GM19240 (cell line): ENCODE measurements around the gene PZP.
"Not testable (repeated sequence)": the region's sequence is repeated elsewhere in the genome, so short reads cannot be mapped to it uniquely, and the experiment has no call there.

Experiments
- DNase-seq: peaks from one replicate; pipeline ENCODE4 v3.0.0; 2011; ENCODE audit warnings: low spot score; ENCODE audit not compliant: insufficient read length

Gene PZP

GRCh38 chr12:9208229-9208628 lies at the start of gene PZP:
TSS of gene PZP (minus strand) at chr12:9208395. CDS start at chr12:9208341, 54 bp downstream.
- no peak for DNase-seq

DNA sequence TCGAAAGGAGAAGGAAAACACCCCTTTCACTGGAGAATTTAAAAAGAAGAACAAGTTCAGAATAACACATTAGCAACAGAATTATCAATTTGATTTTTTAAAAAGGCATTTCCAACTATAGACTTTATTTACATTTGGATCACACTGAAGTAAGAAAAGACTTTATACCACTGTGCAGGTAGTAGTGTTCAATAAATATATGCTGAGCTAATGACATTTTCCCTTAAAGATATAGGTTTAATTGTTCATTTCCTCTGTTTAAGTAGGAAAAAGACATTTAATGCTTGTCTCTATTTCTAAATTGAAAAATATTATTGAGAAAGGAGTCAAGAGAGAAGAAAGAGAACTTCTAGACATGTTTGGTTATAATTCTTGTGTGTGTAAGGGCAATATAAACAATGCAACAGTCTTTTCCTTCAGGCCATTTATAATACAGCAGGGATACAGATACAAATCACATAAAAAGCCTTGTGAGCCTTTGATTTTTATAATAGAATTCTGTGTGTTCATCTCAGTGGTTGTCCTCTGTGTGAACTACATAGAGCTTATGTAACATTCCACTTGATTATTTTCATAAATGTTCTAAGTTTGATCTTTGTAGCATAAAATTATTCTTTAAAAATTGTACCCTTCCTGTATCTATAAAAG lies 48.7 kb upstream of the PZP start:
- DNase-seq = no peak

- no peak for DNase-seq
Measured at GRCh38 chr12:9256341-9256740, 48.1 kb upstream of the PZP start.

GRCh38 chr12:9255837-9256236 lies 47.6 kb upstream of the PZP start:
- DNase-seq = no peak

GRCh38 chr12:9253464-9253863 lies 45.3 kb upstream of the PZP start:
- no peak for DNase-seq

DNA sequence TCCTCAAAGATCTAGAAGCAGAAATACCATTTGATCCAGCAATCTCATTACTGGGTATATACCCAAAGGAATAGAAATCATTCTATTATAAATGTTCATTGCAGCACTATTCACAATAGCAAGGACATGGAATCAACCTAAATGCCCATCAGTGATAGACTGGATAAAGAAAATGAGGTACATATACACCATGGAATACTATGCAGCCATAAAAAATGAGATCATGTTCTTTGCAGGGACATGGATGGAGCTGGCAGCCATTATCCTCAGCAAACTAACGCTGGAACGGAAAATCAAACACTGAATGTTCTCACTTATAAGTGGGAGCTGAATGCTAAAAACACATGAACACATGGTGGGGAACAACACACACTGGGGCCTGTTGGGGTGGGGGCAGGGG lies 44.6 kb upstream of the PZP start:
- not testable (repeated sequence) for DNase-seq

- no peak for DNase-seq
Measured at GRCh38 chr12:9252256-9252655, 44.1 kb upstream of the PZP start.

- no peak for DNase-seq
Measured at GRCh38 chr12:9248435-9248834, 40.2 kb upstream of the PZP start.

DNA sequence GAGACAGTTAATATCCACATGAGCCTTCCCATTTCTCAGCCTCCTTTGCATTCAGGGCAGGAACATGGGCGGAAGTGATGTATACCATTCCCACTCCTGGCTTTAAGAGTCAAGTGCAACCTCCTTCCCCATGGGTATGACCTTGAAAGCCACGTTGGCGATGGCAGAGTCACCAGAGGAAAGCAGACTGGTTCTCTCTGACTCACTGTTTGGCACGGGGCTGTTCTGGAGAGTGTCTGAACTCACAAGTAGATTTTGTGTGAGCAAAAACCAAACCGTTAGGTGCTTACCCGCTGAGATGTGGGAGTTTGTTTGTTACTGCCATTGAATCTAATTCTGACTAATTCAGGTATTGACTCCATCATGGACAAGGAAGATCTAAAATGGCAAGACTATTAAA lies 36.7 kb upstream of the PZP start:
- peak; percentile 11 for DNase-seq

DNA sequence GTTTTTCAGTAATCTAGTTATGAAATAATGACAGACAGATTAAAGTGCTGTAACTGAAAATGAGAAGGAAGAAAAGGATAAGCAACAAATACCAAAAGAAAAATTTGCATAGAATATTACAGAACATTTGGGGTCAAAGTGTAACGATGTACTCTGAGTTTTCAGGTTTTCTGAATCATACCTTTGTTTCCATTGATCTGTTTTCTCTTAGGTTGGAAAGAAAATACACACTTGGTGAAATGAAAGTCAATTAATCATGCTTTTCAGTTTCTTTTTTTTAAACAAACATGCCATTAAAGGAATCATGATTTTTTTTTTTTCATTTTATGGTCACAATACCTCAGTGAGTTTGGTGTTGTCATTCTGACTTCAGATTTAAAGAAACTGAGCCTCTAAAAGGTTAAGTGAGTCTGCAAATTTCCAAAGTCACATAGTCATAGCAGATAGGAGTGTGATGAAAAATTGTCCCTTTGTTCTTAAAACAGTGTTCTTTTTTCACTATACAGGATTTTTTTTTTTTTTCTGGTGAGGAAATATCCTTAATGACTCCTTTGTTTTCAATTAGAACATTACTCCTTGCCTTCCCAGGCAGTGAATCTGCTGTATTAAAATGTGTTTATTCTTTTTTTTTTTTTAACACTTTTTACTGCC lies 35.9 kb upstream of the PZP start:
- DNase-seq = no peak

DNA sequence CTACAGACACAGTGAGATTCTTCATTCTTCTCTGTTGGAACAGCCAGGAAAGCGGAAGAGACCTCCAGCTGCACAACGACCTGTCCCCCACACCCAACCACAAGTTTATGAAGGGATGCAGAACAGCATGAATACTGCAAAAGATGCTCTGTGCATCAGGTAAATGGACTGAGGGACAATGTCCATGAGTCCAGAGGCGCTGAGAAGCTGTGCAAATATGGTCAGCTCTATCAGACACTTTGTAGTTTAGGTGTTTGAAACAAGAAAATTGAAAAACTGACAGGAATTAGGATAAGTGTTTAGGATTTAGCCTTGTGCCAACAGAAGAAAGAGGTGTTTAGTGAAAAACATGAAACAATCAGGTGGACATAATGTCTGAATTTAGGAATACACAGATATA lies 33.1 kb upstream of the PZP start:
- no peak for DNase-seq

GRCh38 chr12:9240776-9241175 lies 32.6 kb upstream of the PZP start:
- DNase-seq = no peak

GRCh38 chr12:9240004-9240635 lies 31.9 kb upstream of the PZP start:
- not testable (repeated sequence) for DNase-seq

DNA sequence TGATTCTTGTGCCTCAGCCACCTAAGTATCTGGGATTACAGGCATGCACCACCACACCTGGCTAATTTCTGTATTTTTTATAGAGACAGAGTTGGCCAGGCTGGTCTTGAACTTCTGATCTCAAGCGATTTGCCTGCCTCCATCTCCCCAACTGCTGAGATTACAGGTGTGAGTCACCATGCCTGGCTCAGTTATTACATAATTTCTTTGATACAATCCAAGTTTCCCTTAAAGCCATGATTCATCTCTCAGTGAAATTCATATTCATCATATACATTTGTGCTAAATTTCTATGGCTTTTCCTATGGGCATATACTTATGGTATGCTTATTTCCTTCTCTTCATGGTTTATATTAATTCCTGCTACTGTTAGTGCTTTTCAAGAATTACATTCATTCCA lies 29.1 kb upstream of the PZP start:
- DNase-seq = no peak

GRCh38 chr12:9235519-9235918 lies 27.3 kb upstream of the PZP start:
- no peak for DNase-seq

- no peak for DNase-seq
Measured at GRCh38 chr12:9227950-9228349, 19.8 kb upstream of the PZP start.

GRCh38 chr12:9223830-9224229 lies 15.6 kb upstream of the PZP start:
- no peak for DNase-seq

DNA sequence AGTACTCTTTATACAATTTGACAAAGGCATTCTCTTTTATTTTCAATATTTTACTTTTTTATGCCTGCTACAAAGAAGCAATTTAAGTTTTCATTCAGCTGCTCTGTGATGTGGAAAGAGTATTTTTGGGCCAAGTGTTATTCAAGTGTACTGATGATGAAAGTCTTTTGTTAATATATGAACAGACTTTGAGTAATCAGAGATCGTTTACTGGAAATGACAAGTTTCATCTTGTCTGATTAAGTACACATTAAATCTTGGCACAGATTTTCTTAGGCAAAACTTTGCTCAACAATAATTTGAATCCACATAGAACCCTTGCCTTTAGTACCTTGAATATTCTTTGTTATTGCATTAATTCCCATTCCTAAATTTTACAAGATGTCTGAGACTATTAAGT lies 13.3 kb upstream of the PZP start:
- no peak for DNase-seq

DNA sequence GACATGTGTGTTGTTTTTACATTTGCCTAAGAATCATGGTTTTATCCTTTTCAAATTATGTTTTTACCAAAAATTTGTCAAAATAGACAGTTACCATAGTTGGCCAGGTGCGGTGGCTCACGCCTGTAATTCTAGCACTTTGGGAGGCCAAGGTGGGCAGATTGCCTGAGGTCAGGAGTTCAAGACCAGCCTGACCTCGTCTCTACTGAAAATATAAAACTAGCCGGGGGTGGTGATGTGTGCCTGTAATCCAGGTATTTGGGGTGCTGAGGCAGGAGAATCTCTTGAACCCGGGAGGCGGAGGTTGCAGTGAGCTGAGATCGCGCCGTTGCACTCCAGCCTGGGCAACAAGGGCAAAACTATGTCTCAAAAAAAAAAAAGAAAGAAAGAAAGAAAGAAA lies 12.8 kb upstream of the PZP start:
- DNase-seq = not testable (repeated sequence)

- no peak for DNase-seq
Measured at GRCh38 chr12:9214534-9214933, 6.3 kb upstream of the PZP start.

DNA sequence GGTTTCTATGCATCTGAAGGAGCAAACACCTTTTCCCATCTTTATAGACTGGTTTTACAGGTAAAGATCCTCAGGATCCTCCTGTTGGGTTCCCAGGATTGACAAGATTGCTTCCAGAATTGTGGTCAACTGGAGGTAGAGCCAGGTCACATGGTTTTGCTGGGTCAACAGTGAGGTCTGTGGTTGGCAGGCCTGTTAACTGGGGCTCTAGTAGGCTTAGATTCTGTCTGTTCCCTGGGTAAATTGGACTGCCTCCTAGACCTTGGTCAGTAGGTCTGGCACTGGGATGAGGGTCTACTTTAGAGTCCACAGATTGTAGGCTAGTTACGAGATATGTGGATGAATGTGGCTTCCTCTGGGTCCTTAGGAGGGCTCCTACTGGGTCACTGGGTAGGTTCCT lies 3.5 kb upstream of the PZP start:
- DNase-seq = no peak

- no peak for DNase-seq
Measured at GRCh38 chr12:9204380-9204779, 3.8 kb downstream of the PZP start.

DNA sequence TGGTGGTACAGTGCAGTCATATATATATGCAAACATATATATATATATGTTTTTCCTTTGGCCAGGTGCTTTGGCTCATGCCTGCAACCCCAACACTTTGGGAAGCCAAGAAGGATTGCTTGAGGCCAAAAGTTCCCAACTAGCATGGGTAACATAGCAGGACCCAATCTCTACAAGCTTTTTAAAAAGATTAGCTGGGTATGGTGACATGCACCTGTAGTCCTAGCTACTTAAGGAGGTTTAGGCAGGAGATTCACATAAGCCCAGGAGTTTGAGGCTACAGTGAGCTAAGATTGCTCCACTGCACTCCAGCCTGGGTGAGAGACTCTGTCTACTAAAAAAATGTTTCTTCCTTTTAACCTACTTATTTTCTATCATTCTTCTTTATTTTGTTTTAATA lies 10.2 kb downstream of the PZP start:
- no peak for DNase-seq
